Measurements from ENCODE around the gene CELF3. TPM values are rescaled to one million over a fixed set of nuclear protein-coding genes. Genes with fewer than 3 reads are reported as not detected.

The CELF3 gene
- total RNA-seq, 2 experiments from 2014 or later, result not detected

GRCh38 chr1:151760597-151761385 lies 44.2 kb upstream of the CELF3 start:
- H3K27me3 Mint-ChIP-seq, result no peaks in the 10 kb centered on the region
- CTCF ChIA-PET, result interaction anchor here (1.3 to 1.9 kb wide), 2 partner anchors 26 to 76 kb away, joined by 3 to 5 read pairs; no protein-coding TSS in a partner anchor
- H3K4me1 Mint-ChIP-seq (ENCODE audit: low read depth), result peaks cover 29% of the 10 kb centered on the region
- TF ChIP-seq CTCF (IDR thresholded peaks at IDR 0.05), result no peak
- no peak overlapping the region for H3K4me3 Mint-ChIP-seq
- POLR2A ChIA-PET, result interaction anchor here (1.1 kb wide), 1 partner anchor 61 kb away, joined by 3 read pairs; no protein-coding TSS in a partner anchor
- DNase-seq (no peak), ATAC-seq (no peak)
- no peak overlapping the region for H3K27ac Mint-ChIP-seq
- H3K36me3 Mint-ChIP-seq (ENCODE audit: low read depth), result peaks cover 38% of the 10 kb centered on the region
- H3K9me3 Mint-ChIP-seq, result no peaks in the 10 kb centered on the region
- intact Hi-C loops (cut with micrococcal nuclease), result loop anchor here (5.0 kb wide), 1 partner anchor 77 kb away; the partner anchor contains the start of gene C2CD4D

GRCh38 chr1:151759241-151759640 lies 42.6 kb upstream of the CELF3 start:
- TF ChIP-seq CTCF (IDR thresholded peaks at IDR 0.05), result no peak
- ATAC-seq (no peak), DNase-seq (no peak)
- POLR2A ChIA-PET, result interaction anchor here (0.9 kb wide), 1 partner anchor 80 kb away, joined by 3 read pairs; the partner anchor contains the start of gene C2CD4D
- intact Hi-C loops (cut with micrococcal nuclease), result no loop called here
- Mint-ChIP-seq H3K27ac (no peak overlapping the region), H3K4me3 (no peak overlapping the region), H3K4me1 (ENCODE audit: low read depth) (peaks cover 27% of the 10 kb centered on the region), H3K27me3 (no peaks in the 10 kb centered on the region), H3K36me3 (ENCODE audit: low read depth) (peaks cover 38% of the 10 kb centered on the region), H3K9me3 (no peaks in the 10 kb centered on the region)
- CTCF ChIA-PET, result interaction anchor here (0.7 to 1.9 kb wide), 3 partner anchors 24 to 165 kb away, joined by 3 to 5 read pairs (median 4); no protein-coding TSS in a partner anchor

GRCh38 chr1:151756291-151756690 lies 39.7 kb upstream of the CELF3 start:
- Mint-ChIP-seq H3K4me1 (ENCODE audit: low read depth) (peaks cover 12% of the 10 kb centered on the region), H3K36me3 (ENCODE audit: low read depth) (peaks cover 28% of the 10 kb centered on the region), H3K27ac (peak overlapping the region; percentile 77), H3K27me3 (no peaks in the 10 kb centered on the region), H3K9me3 (no peaks in the 10 kb centered on the region), H3K4me3 (no peak overlapping the region)
- DNase-seq, result no peak
- ATAC-seq, result peak; percentile 91
- intact Hi-C loops (cut with micrococcal nuclease), result no loop called here
- no peak for TF ChIP-seq CTCF (IDR thresholded peaks at IDR 0.05)
- ChIA-PET CTCF (interaction anchor here (1.0 to 1.1 kb wide), 2 partner anchors 80 to 147 kb away, joined by 3 to 4 read pairs; no protein-coding TSS in a partner anchor), POLR2A (interaction anchor here (0.9 to 1.2 kb wide), 3 partner anchors 13 to 77 kb away, joined by 3 read pairs; no protein-coding TSS in a partner anchor)

GRCh38 chr1:151741516-151741915 lies 24.9 kb upstream of the CELF3 start:
- intact Hi-C loops (cut with micrococcal nuclease), result no loop called here
- H3K27me3 Mint-ChIP-seq, result peaks cover 5% of the 10 kb centered on the region

More at GRCh38 chr1:151741516-151741915, 24.9 kb upstream of the CELF3 start:
- ATAC-seq (no peak), DNase-seq (no peak)
- Mint-ChIP-seq H3K9me3 (peaks cover 10% of the 10 kb centered on the region), H3K27ac (no peak overlapping the region), H3K4me1 (ENCODE audit: low read depth) (peaks cover 4% of the 10 kb centered on the region), H3K4me3 (no peak overlapping the region), H3K36me3 (ENCODE audit: low read depth) (peaks cover 3% of the 10 kb centered on the region)
- POLR2A ChIA-PET, result no interaction called here
- CTCF ChIA-PET, result no interaction called here
- TF ChIP-seq CTCF (IDR thresholded peaks at IDR 0.05), result no peak
